Measurements from ENCODE around the gene PAPPA.

The PAPPA gene

DNA sequence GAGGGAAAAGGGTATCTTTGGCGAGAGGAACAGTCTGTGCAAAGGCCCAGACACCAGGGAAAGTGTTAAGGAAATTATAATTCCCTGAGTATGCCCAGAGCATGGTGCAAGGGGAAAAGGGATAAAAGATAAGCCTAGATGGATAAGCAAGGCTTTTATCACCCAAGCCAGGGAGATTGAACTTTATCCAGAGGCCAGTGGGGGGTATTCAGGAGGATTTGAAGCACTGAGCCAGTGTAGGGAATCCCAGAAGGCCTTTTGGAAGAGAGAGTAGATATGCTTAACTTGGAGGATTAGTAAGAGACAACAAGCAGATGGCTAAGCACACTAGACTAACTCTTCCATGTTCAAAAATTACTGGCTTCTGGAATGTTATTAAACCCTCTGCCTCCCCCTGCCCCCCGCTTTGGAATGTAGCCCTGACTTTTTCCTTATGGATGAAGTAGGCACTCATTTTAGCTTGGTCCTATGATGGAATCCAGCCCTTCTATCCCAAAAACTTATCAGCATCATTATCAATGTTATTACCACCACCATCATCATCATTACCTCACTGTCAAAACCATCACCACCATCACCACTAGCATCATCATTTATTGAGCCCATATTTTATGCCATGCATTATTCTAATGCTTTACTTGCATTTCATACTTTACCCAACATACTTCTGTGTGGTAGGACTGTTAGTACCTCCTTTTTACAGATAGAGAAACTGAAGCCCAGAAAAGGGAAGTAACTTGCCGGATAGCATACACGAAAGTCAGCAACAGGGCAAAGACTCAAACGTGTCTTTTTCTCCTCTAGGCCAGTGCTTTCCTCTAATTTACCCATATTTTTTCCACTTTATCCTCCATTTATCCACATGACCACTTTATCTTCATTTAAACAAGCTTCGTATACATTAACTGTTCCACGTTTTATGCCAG lies 237.0 kb downstream of the PAPPA start:
- DNase-seq = no peak

DNA sequence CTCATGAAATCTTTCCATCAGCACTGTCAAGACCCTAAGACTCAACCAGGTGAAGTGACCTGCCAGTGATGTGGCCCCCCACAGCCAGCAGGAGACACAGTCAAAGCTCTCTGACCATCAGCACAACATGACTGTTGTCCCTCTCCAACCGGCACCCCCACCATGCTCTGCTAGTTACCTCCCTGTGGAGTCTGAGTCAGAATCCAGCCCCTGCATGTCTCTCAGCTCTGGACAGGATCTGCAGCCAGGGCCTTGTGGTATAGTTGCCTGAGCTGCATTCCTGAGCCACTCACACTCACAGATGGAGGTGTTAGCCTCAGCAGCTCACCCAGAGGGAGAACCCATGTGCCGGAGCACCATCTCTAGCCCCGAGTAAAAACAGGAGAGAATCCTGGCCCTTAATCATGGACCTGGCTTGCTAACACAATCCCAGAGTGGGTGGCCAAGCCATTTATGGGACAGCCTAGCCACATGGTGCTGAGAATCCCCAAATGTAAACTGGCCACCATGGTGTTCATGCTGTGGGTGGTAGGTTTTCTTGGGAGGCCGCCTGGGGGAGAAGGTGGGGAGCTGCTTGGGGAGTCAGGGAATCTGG lies 237.8 kb downstream of the PAPPA start:
- no peak for DNase-seq

DNA sequence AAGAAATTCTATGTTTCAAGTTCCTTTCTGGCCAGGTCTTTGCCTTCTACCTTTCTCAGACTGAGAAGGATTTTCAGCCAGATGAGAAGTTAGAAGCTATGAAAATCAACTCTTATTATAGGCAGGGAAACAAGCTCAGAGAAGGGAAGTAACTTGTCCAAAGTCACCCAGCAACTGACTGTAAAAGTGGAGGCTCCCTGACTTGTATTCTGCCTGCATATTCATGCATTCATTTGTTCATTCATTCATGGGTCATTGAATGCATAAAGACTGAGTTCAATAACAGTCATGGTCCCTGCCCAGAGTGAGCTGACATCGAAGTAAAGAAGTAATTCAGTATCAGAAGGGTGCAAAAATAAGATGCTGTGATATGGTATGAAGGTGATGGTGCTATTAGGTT lies 239.6 kb downstream of the PAPPA start:
- no peak for DNase-seq

DNA sequence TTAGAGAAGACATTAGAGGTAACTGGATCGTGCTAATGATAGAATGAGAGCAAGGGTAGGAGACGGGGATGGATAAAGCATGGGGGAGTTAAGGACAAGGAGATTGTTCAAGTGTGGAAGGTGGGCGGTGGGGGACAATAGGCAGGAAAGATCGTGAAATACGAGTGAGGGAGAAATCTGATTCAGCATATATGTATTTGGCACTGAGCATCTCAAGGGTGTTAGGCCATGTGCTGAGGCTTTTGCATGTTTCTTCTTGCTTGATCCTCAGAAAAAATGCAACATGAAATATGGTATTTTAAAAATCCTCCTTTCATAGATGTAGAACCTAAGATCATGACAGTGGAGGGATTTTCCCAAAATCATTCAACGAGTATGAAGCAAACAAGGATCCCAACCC lies 240.5 kb downstream of the PAPPA start:
- no peak for DNase-seq

DNA sequence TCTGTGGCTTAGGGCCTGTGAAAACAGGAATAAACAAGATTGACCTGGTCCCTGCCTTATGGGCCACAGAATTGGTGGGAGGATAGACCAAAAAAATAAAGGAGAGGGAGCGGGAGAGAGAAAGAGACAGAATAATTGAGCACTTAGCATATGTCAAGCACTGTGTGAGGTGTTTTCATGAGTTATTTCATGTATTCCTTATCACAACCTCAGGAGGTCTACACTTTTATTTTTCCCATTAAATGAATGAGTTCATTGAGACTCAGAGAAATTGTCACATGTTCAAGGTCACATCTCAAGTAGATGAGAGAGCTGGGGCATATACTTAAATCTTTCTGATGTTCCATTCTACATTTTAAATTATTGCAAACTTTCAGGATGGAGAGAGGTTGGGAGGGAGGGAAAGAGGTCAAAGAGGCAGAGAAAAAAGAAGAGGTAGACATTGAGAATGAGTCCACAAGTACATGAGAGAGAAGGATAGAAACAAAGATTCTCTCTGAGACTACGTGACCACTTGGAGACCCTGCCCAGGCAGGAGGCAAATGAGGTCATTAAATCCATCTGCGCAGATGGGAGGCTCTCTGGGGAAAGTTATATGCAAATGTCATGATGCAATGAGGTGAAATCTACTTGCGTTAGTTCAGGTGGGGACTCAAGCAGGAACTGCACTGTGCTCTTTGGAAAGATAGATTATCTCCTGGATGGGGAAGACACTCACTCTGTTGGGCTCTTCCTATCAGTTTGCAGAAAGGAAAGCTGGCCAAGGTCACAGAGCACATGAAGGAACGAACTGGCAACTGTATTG lies 241.5 kb downstream of the PAPPA start:
- no peak for DNase-seq

DNA sequence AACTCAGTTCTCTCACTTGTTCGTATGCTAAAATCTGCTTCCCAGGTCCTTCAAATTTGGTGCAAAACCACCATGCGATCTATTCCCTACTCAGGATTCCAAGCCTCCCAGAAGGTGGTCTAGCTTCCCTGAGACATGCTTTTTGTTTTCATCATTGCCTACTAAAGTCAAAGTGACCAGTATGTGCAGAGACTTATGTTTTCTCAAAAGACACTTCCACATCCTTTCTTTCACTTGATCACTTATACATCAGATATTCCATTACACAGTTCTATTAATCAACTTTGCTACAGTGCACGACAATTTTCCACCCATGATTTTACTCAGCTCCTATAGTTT lies 242.1 kb downstream of the PAPPA start:
- DNase-seq = no peak

DNA sequence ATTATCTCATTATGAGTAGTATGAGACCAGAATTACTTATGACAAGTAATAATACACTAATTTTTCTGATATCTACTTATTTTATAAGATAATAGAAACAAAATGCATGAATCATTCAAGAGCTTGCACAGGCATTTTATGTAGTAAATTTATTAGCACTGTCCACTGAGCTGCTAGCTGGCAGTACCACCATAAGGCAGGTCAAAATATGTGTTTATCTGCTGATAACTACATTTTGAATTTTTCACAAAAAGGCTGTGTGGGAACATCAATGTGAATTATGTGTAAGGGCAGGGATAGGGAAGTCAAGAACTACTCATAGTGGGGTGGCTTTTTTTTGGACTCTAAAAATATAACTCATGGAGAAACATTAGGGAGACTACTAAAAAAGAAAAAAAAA lies 249.6 kb downstream of the PAPPA start:
- no peak for DNase-seq

DNA sequence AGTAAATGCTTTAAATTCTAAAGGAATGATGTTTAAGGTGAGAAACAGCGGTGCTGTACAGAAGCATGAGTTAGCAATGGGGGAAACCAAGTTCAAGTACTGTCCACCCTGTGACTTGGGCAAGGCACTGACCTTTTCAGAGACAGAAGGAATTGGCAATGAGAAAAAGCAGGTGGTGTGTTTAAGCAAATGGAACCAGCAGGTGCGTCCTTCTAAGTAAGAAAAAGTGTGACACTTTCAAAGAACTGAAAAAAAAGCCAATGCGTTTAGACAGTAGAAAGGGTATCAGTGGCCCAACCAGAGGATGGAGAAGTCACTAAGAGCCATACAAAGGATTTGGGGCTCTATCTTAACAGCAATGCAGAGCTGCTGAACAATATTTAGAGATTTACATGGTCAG lies 250.6 kb downstream of the PAPPA start:
- no peak for DNase-seq

DNA sequence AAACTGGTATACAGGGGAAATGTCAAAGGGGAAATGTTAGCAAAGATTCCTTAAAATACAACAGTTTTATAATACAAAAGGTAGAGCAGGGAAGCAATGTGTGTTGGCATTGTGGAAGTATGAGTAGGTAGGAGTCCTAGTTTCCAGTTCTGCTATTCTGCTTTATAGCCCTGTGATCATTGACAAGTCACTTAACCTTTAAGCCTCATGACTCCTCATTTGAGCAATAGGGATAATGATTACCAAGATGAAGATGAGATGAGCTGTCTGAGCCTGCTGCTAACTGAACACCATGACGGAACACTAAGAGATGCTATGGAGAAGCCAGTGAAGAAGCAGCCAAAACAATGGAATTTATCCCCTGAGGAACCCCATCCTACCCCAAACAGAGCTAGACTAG lies 251.7 kb downstream of the PAPPA start:
- no peak for DNase-seq

DNA sequence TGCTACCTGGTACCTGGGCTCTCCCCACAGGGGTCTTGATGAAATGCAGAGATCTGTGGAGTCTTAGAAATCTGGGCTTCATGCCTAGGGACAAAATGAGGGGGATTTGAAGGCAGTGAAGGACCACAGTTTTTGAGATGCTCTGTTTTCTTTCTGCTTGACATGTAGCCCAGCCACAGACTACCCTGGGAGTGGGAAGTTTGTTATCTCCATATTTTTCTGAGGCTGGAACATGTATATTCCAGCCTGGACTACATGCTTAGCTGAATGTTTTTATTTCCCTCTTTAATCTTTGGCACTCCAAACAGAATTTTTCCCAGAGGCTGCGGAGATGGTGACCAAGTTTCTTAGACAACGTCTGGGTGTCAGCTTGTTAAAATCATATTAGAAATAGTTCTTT lies 252.9 kb downstream of the PAPPA start:
- DNase-seq = no peak

DNA sequence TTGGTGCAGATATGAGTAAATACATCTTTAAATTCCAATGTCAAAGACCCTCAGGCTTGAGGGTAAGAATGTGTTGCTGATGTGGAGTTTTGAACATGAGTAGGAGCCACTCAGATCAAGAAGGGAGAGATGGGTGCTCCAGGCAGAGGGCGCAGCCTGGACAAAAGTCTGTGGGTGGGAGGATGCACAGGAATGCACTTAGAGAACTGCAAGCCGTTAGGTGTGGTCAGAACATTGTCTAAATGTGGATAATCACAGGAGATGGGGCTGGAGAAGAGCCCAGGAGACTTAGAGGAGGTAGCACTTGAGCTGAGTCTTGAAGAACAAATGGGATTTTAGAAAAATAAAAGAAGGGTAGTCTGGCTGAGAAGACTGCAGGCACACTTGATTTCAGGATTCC lies 255.5 kb downstream of the PAPPA start:
- DNase-seq = no peak

DNA sequence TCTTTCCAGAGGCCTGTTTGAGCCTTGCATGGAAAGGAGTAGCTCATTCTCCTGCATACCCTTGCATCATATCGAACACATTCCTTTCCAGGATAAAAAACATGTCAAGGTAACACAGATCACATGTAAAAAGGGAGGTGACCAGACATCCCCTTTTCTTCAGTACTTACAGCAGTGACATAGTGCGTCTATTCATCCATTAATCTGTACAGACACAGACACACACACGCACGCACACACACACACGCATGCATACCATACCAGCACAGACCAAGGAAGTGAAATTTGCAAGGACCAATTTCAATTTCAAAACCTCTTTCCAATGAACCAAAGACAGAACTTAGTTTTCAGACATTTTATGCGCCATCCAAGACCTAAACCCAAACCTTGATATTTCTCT lies 256.0 kb downstream of the PAPPA start:
- DNase-seq = no peak

DNA sequence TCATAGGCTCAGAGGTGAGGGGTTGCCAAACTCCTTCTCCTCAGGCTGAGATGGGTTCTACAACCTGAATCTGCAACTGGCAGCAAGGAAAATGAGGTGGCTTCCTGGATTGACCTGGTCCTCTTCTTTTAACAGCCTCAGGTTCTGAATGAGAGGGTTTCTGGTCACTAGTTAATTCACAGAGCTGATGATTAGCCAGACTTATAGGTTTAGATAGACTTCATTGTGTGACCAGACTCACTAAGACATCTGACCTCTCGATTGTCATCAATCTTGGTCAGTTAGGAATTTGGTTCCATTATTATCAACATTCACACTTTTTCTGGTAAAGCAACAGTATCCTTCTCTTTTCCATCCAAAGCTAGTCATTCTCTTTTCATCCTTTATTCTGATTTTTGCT lies 257.9 kb downstream of the PAPPA start:
- DNase-seq = no peak

DNA sequence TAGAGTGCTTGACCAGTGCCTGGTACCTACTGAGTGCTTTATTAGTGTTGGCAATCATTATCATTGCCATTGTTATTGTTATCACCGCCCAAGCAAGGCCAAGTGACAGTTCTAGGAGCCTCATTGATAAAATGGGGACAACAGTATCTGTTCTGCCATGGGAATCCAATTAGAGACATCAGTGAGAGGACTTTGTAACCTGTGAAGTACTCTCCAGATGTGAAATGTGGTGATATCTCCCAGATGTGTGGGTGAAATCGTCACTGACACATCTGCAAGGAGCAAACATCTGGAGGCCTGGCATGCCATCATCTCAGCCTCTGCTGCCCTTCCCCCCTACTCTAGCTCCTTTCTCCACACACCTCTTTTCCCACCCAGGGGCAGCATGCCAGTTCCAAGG lies 260.8 kb downstream of the PAPPA start:
- no peak for DNase-seq

DNA sequence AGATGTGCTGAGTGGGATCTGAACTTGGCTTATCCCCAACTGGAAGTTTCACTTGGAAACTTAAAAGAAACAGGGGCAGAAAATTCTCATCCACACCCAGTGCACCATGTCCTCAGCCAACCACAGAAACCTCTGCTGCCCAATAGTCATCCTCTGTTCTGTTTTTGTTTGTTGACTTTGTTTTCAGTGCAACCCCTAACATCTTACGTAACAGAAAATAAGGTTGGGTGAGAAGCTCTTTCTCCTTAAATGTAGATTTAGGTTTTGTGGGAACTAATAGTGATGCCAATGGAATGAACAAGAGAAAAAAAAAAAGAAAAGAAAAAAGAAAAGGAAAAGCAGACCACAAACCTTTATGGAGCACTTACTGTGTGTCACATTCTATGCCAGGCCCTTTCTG lies 262.8 kb downstream of the PAPPA start:
- DNase-seq = no peak

DNA sequence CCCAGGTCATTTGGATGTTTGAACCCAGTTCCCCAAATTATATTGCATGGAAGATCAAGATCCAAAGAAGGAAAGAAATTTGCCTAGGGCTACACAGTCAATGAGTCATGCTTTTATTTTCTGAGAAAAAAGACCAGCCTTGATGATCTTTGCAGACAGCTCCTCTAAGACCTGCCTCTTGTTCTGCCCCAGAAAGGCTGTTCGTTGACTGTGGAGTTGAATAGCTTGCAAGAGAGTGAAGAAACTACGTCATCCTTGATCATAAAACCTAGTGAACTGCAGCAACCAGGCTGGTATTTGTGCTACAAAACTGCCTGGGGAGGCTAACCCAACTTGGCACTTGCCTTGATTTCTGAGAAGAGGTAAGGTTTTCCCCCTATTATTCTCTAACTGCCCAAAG lies 263.9 kb downstream of the PAPPA start:
- no peak for DNase-seq

DNA sequence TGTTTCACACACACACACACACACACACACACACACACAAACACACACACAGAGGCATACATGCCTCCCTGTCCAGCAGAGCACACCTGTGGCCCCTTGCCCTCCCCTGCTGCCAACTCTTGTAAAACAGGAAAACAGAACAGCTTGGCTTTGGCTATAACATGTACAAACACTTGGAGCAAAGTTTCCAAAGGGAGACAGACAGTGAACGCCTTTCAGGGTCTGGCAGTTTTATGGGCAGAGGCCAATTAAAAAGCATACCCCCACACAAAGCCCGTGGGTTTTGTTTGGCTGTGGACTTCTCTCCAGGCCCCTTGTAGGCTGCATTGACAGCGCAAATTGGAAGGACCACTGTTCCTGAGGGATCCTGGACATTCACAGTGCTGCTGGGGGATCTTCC lies 265.6 kb downstream of the PAPPA start:
- no peak for DNase-seq

DNA sequence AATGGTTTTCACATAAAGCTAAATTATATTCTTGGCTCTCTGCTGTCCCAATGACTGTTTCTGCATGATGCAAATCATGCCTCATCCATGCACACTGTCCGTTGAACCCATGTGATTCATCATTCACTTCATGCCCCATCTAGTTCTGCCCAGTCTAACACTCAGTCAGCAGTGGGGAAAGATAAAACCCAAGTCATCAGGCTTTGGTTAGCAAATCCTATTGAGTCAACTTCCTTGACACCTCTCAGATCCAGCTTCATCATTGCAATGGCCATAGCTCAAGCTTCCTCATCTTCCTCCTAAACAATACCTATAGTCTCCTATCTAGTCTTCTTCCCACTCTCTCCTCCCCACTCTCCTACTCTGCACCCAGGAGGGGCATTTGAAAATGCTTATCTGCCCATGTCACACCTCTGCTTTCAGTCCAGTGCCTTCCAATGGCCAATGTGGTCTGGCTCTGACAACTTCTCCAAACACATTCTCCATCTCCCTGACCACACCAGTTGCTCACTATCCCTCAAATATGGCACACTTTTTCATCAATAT lies 267.5 kb downstream of the PAPPA start:
- no peak for DNase-seq

DNA sequence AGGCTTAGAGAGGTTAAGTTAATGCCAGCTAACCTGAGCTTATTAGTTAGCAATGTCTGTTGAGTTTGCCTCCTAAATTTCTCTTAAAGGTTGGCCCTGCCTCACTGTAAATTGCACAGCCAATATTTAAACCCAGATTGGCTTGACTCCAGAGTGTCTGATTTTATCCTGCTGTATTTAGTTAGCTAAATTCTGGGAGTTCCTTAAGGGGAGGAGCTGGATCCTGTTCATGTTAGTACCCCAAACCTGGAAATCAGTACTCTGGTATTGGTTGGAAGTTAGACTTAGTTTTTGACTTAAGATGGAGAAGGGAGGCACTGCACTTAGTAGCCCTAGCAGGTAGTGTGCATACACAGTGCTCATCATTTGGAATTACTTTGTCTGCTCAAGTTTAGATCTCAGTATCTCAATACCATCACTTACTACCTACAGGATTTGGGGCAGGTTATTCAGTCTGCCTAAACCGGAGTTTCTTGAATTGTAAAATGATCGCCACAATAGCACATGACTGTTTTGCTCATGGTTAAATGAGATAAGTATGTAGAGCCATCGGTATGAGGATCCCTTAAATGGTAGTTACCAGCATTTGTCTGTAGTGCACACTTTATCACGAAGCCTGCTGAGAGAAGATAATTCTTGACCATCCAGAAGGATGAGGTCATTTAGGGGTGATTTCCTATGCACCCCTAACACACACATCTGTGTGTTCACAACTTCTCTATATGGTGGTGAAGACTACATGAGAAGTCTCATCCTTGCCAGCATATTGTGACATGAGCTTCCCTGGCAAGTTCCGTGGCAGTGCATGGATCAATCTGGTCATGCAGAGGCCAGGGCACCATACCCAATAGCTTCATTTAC lies 268.8 kb downstream of the PAPPA start:
- no peak for DNase-seq

DNA sequence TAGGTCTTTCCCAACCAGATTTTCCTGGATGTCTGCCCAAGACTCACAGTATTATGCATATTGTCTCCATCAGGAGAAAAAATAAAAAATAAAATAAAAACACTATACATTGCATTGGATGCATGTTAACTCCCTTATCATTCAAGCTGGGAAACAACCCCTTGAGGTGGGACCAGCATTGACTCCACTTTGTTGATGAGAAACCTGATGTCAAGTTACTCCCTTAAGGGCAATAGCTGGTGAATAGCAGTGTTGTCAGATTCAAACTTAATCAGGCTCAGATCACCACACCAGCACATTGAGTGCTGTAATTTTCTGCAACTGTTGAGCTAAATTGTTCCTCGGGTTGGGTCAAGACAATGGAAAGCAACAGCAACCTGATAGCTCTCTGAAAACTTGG lies 269.6 kb downstream of the PAPPA start:
- no peak for DNase-seq

DNA sequence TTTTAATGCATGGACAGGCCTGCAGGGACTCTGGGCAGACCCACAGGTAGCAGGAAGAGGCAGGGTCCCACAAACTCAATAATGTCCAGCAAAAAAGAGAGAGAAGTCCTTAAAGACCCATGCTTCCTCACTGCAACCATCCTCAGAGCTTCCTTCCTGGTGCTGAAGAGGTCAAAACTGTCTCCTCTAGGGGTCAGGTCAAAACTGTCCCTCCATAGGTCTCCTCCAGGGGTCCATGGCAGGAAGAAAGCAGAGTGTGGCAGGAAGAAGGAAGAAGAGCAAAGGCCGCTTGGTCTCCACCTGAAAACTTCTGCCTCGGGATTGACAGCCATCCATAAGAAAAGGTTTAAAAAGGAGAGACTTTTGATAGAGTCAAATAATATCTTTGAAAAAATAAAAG lies 271.7 kb downstream of the PAPPA start:
- DNase-seq = no peak

DNA sequence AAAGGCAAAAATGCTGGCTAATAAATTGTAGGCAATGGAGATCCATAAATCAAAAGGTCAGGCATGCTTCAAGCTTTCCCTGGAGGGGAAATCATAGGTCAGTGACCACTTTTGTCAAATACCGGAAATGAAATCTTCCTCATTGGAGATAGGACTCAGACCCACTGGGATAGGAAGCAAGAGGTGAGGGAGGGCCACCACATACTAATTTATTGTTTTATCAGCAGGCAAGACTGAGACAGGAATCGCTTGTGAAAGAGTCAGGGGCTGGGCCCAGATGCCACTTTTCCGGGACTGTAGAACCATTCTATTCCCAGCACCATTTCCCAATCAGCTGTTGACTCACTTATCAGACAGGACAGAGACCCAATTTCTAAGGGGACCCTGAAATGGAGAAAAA lies 277.3 kb downstream of the PAPPA start:
- no peak for DNase-seq

DNA sequence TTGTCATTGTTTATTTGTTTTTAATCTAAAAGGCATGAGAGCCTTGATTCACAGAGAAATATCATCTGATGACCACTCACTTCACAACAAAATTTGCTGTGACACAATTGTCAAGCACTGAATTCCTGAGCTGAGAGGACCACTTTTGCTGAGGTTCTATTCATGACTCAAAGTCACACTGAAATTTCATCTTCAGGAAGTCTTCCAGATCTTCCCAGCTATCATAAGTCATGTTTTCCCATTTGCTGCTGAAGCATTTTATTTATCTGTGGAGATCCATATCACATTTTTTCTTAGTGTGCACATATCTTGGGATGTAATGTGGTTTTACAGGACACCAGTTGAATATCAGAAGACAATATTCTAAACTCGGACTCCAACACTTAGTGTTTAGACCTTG lies 278.5 kb downstream of the PAPPA start:
- no peak for DNase-seq
